ENCODE measurements around the gene NUCKS1. TPM values are rescaled to one million over a fixed set of nuclear protein-coding genes. Genes with fewer than 3 reads are reported as not detected.

NUCKS1 gene
- total RNA-seq, 1 experiment from 2014 or later: 210 TPM

- TF ChIP-seq TCF7L2 (IDR thresholded peaks at IDR 0.05; ENCODE audit: low read depth, low read length) (no peak), CTCF (IDR thresholded peaks at IDR 0.05) (no peak), POLR2AphosphoS5 (IDR thresholded peaks at IDR 0.05; ENCODE audit: low read depth, low read length) (no peak), SIN3A (IDR thresholded peaks at IDR 0.05; ENCODE audit: borderline replicate concordance, insufficient read depth, low read depth, low read length) (no peak), REST (IDR thresholded peaks at IDR 0.05; ENCODE audit: insufficient read depth in 1 of 2, low read depth in 2 of 2, low read length in 1 of 2) (no peak)
- ChIA-PET POLR2A (no interaction called here), CTCF (no interaction called here)
- DNase-seq (ENCODE audit: low read depth, low spot score) (no peak), ATAC-seq (no peak)
- no peak overlapping the region for H3K27ac ChIP-seq (ENCODE audit: low read length)
- peaks cover 62% of the 10 kb centered on the region for H3K36me3 ChIP-seq (ENCODE audit: control insufficient read depth, insufficient read depth, low read length)
- peaks cover 6% of the 10 kb centered on the region; the same call in 1 of the 2 replicates for H3K4me1 ChIP-seq (ENCODE audit: control insufficient read depth, insufficient read depth, low read length)
- no TSS peak for BruUV-seq (replicated peaks)
- H3K4me3 ChIP-seq (ENCODE audit: low read depth in 2 of 2, low read length in 2 of 2): no peak overlapping the region
- H3K9me3 ChIP-seq (ENCODE audit: control insufficient read depth, insufficient read depth, low read depth, low read length): no peaks in the 10 kb centered on the region
- in situ Hi-C loops (cut with HindIII; ENCODE audit: low pct_unique_long_range_greater_than_20kb, low sequenced_read_pairs) (no loop called here), intact Hi-C loops (cut with micrococcal nuclease; ENCODE audit: unreplicated experiment) (no loop called here)
- no peaks in the 10 kb centered on the region for H3K27me3 ChIP-seq (ENCODE audit: control insufficient read depth, insufficient read depth, low read length)
These were observed 33.4 kb downstream of the NUCKS1 start for GRCh38 chr1:205716371-205717132.

- Histone ChIP-seq H3K4me1 (ENCODE audit: control insufficient read depth, insufficient read depth, low read length) (peaks cover 6% of the 10 kb centered on the region; the same call in 1 of the 2 replicates), H3K27me3 (ENCODE audit: control insufficient read depth, insufficient read depth, low read length) (no peaks in the 10 kb centered on the region), H3K4me3 (ENCODE audit: low read depth in 2 of 2, low read length in 2 of 2) (no peak overlapping the region), H3K27ac (ENCODE audit: low read length) (no peak overlapping the region), H3K36me3 (ENCODE audit: control insufficient read depth, insufficient read depth, low read length) (peaks cover 65% of the 10 kb centered on the region), H3K9me3 (ENCODE audit: control insufficient read depth, insufficient read depth, low read depth, low read length) (no peaks in the 10 kb centered on the region)
- CTCF ChIA-PET: interaction anchor here (0.6 kb wide), 1 partner anchor 61 kb away, joined by 3 read pairs; no protein-coding TSS in a partner anchor
- no TSS peak for BruUV-seq (replicated peaks)
- POLR2A ChIA-PET: no interaction called here
- in situ Hi-C loops (cut with HindIII; ENCODE audit: low pct_unique_long_range_greater_than_20kb, low sequenced_read_pairs): no loop called here
- no peak for ATAC-seq
- intact Hi-C loops (cut with micrococcal nuclease; ENCODE audit: unreplicated experiment): no loop called here
- no peak for DNase-seq (ENCODE audit: low read depth, low spot score)
- TF ChIP-seq CTCF (IDR thresholded peaks at IDR 0.05): no peak
- no peak for TF ChIP-seq SIN3A (IDR thresholded peaks at IDR 0.05; ENCODE audit: borderline replicate concordance, insufficient read depth, low read depth, low read length)
- TF ChIP-seq POLR2AphosphoS5 (IDR thresholded peaks at IDR 0.05; ENCODE audit: low read depth, low read length): no peak
- no peak for TF ChIP-seq TCF7L2 (IDR thresholded peaks at IDR 0.05; ENCODE audit: low read depth, low read length)
- TF ChIP-seq REST (IDR thresholded peaks at IDR 0.05; ENCODE audit: insufficient read depth in 1 of 2, low read depth in 2 of 2, low read length in 1 of 2): no peak
These were observed 34.4 kb downstream of the NUCKS1 start for GRCh38 chr1:205715628-205716027.
